Parathyroid adenoma (tissue), 2 donors: ENCODE measurements around the gene RASA3.

Source experiments
- H2AFZ ChIP-seq: fragments of 300-600 bp; sonication (generic); one replicate; pipeline ENCODE4 v1.7.0; 2017; ENCODE audit warnings: antibody characterized with exemption, mild to moderate bottlenecking
- H3K27ac ChIP-seq: fragments of 300-600 bp; sonication (generic); one replicate; pipeline ENCODE4 v1.7.0; 2017
- H3K27me3 ChIP-seq: fragments of 300-600 bp; sonication (generic); one replicate; pipeline ENCODE4 v1.7.0; 2017; ENCODE audit warnings: low read length; ENCODE audit not compliant: control insufficient read depth, insufficient read depth
- H3K36me3 ChIP-seq: fragments of 300-600 bp; sonication (generic); one replicate; pipeline ENCODE4 v1.7.0; 2017; ENCODE audit warnings: low read length; ENCODE audit not compliant: control insufficient read depth, insufficient read depth
- H3K4me1 ChIP-seq: fragments of 300-600 bp; sonication (generic); one replicate; pipeline ENCODE4 v1.7.0; 2017; ENCODE audit warnings: control low read depth
- H3K4me2 ChIP-seq: fragments of 300-600 bp; sonication (generic); one replicate; pipeline ENCODE4 v1.7.0; 2017; ENCODE audit warnings: low read length
- H3K4me3 ChIP-seq: fragments of 300-600 bp; sonication (generic); one replicate; pipeline ENCODE4 v1.7.0; 2017; ENCODE audit warnings: low read depth, low read length
- H3K79me2 ChIP-seq: fragments of 300-600 bp; sonication (generic); one replicate; pipeline ENCODE4 v1.7.0; 2017; ENCODE audit warnings: control low read depth
- H3K9ac ChIP-seq: fragments of 300-600 bp; sonication (generic); one replicate; pipeline ENCODE4 v1.7.0; 2017; ENCODE audit warnings: mild to moderate bottlenecking
- H3K9me3 ChIP-seq: fragments of 300-600 bp; sonication (generic); one replicate; pipeline ENCODE4 v1.7.0; 2017; ENCODE audit warnings: low read length; ENCODE audit not compliant: control insufficient read depth
- TF ChIP-seq, protein P1 (sequence below): fragments of 300-600 bp; sonication (generic); IDR thresholded peaks from one replicate; pipeline ENCODE4 v1.7.0; 2017; ENCODE audit warnings: antibody characterized with exemption, mild to moderate bottlenecking
- donor health status: primary hyperparathyroidism.

RASA3 gene

DNA sequence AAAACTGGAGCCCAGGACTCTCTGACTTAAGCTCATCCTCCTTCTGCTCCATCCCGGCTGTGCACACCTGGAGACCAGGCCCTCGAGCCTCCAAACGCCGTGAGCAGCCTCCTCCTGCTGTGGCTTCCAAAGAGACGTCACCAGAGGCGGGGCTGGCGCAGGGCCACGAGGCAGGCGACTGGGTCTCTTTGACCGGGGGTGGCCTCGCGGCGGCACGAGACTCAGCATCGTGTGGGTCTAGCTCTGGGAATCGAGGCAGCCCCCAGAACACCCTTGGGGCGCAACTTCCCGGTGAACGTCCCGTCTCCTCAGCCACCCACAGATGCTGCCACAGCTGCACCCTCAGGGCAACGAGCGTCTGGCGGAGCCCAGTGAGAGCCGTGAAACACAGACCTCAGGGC, 22.8 kb downstream of the RASA3 start:
- Histone ChIP-seq H3K4me2 (no peak overlapping the region), H3K9me3 (no peaks in the 10 kb centered on the region), H2AFZ (no peak overlapping the region), H3K36me3 (no peaks in the 10 kb centered on the region), H3K27ac (no peak overlapping the region), H3K4me3 (no peak overlapping the region), H3K4me1 (no peaks in the 10 kb centered on the region), H3K9ac (no peak overlapping the region), H3K27me3 (no peaks in the 10 kb centered on the region), H3K79me2 (no peaks in the 10 kb centered on the region)
- TF ChIP-seq, protein P1, sequence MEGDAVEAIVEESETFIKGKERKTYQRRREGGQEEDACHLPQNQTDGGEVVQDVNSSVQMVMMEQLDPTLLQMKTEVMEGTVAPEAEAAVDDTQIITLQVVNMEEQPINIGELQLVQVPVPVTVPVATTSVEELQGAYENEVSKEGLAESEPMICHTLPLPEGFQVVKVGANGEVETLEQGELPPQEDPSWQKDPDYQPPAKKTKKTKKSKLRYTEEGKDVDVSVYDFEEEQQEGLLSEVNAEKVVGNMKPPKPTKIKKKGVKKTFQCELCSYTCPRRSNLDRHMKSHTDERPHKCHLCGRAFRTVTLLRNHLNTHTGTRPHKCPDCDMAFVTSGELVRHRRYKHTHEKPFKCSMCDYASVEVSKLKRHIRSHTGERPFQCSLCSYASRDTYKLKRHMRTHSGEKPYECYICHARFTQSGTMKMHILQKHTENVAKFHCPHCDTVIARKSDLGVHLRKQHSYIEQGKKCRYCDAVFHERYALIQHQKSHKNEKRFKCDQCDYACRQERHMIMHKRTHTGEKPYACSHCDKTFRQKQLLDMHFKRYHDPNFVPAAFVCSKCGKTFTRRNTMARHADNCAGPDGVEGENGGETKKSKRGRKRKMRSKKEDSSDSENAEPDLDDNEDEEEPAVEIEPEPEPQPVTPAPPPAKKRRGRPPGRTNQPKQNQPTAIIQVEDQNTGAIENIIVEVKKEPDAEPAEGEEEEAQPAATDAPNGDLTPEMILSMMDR = no peak

DNA sequence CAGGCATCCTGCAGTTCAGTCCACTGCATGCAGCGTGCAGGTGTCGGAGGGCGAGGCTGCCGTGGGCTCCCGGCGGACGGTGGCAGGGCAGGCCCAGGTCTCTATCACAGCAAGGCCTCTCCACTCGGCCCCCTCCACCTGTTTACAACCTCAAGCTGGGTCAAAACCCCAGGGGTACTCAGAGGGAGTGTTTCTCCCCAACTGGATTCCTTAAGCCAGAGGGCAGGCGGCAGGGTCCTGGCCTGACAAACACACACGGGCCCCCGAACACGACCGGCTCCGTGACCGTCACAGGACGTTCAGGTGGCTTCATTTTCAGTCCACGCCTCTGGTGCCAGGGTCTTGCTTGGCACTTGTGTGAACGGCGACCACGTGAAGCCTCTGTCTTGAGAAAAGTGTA, 23.5 kb downstream of the RASA3 start:
- H3K4me1 ChIP-seq = no peaks in the 10 kb centered on the region
- H2AFZ ChIP-seq = no peak overlapping the region
- H3K9me3 ChIP-seq = no peaks in the 10 kb centered on the region
- H3K4me3 ChIP-seq = no peak overlapping the region
- no peak overlapping the region for H3K9ac ChIP-seq
- TF ChIP-seq, protein P1 = no peak
- no peaks in the 10 kb centered on the region for H3K27me3 ChIP-seq
- H3K27ac ChIP-seq = no peak overlapping the region
- H3K36me3 ChIP-seq = no peaks in the 10 kb centered on the region
- no peaks in the 10 kb centered on the region for H3K79me2 ChIP-seq
- H3K4me2 ChIP-seq = no peak overlapping the region

DNA sequence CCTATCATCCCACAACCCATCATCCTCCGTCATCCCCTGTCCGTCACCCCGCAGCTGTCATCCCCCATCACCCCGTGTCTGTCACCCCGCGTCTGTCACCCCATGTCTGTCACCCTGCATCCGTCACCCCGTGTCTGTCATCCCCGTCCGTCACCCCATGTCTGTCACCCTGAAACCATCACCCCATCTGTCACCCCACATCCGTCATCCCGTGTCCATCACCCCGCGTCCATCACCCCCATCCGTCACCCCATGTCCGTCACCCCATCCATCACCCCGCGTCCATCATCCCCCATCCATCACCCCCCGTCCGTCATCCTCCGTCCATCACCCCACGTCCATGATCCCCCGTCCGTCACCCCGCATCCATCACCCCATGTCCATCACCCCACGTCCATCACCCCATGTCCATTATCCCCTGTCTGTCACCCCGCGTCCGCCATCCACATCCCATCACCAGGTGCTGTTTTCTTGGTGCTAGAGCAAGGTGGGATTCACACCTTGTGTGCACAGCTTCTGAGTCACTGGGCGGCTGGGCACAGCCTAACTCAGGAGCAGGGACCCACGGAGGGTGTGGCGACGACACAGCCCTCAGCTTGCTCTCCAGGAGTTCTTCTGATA, 24.2 kb downstream of the RASA3 start:
- Histone ChIP-seq H3K4me1 (no peaks in the 10 kb centered on the region), H3K4me3 (no peak overlapping the region), H3K36me3 (no peaks in the 10 kb centered on the region), H3K9ac (no peak overlapping the region), H3K79me2 (no peaks in the 10 kb centered on the region), H3K9me3 (no peaks in the 10 kb centered on the region), H3K4me2 (no peak overlapping the region), H3K27ac (no peak overlapping the region), H3K27me3 (no peaks in the 10 kb centered on the region), H2AFZ (no peak overlapping the region)
- TF ChIP-seq, protein P1 = no peak

DNA sequence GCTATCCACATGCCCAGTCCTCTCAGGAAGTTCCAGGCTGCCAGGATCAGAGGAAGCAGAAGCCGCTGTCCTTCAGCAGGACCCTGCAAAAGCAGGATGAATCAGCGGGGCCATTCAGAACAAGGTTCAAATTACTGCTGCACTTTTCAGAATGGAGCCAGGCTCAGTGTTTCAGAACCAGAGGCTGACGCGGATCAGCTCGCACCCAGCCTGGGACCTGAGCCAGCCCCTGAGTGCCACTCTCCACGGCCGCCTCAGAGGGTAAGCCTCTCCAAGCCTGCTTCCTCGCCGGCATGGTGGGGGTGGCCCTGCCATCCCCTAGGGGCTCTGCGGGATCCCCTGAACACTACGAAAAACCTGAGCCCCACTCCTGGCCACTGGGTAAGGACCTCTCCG, 24.7 kb downstream of the RASA3 start:
- TF ChIP-seq, protein P1 = no peak
- Histone ChIP-seq H3K27me3 (no peaks in the 10 kb centered on the region), H3K4me2 (no peak overlapping the region), H3K9ac (no peak overlapping the region), H2AFZ (no peak overlapping the region), H3K9me3 (no peaks in the 10 kb centered on the region), H3K4me3 (no peak overlapping the region), H3K27ac (no peak overlapping the region), H3K79me2 (no peaks in the 10 kb centered on the region), H3K36me3 (no peaks in the 10 kb centered on the region), H3K4me1 (no peaks in the 10 kb centered on the region)

DNA sequence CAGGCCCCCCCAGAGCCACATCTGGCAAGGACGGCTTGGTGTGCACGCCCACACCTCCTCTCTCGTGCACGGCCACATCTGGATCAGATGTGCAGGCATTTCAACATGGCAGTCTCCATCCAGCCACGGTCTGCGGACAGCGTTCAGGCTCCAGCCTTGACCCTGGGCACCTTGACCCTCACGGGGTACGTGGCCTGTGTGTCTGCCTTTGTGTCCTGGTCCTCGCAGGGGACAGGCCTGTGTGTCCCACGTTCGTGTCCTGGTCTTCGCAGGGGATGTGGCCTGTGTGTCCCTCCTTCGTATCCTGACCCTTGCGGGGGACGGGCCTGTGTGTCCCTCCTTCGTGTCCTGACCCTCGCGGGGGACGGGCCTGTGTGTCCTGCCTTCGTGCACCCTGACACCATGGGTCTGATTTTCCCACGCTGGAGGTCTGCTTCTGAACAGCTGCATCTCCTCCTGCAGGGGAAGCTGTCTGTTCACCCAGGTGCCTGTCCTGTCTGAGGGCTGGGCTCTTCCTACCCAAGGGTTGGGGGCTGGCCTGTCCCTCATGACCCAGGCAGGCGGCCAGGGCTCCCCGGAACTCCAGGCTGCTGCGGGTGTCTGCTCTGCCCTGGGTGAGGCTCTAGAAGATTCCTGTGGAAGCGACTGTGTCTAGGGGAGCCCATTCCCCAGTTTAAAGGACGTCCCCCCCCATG, 25.3 kb downstream of the RASA3 start:
- TF ChIP-seq, protein P1 = no peak
- H3K9ac ChIP-seq = no peak overlapping the region
- no peak overlapping the region for H3K4me2 ChIP-seq
- no peaks in the 10 kb centered on the region for H3K4me1 ChIP-seq
- H3K9me3 ChIP-seq = no peaks in the 10 kb centered on the region
- H2AFZ ChIP-seq = no peak overlapping the region
- H3K79me2 ChIP-seq = no peaks in the 10 kb centered on the region
- H3K27me3 ChIP-seq = no peaks in the 10 kb centered on the region
- H3K4me3 ChIP-seq = no peak overlapping the region
- no peaks in the 10 kb centered on the region for H3K36me3 ChIP-seq
- H3K27ac ChIP-seq = no peak overlapping the region
